ENCODE data around the gene QKI.
"Not testable (repeated sequence)": the region's sequence is repeated elsewhere in the genome, so short reads cannot be mapped to it uniquely, and the experiment has no call there.

The QKI gene

GRCh38 chr6:163588220-163588919, 173.9 kb downstream of the QKI start:
- no peak overlapping the region for H3K9ac ChIP-seq (ENCODE audit: low read depth in 1 of 2, low read length in 2 of 2)
- no peaks in the 10 kb centered on the region for H3K36me3 ChIP-seq (ENCODE audit: control insufficient read depth in 2 of 2, insufficient read depth in 2 of 2, low read length in 2 of 2)
- H3K27me3 ChIP-seq (ENCODE audit: control insufficient read depth in 2 of 2, insufficient read depth in 2 of 2, low read length in 2 of 2) = no peaks in the 10 kb centered on the region
- no peak overlapping the region for H3K4me3 ChIP-seq (ENCODE audit: low read length in 2 of 2)
- no peaks in the 10 kb centered on the region for H3K9me3 ChIP-seq (ENCODE audit: control insufficient read depth in 2 of 2, low read length in 2 of 2)
- H3K27ac ChIP-seq (ENCODE audit: low read depth in 2 of 2, low read length in 2 of 2) = no peak overlapping the region
- H3K4me1 ChIP-seq (ENCODE audit: control insufficient read depth in 2 of 2, insufficient read depth in 2 of 2, low read length in 2 of 2) = no peaks in the 10 kb centered on the region

DNA sequence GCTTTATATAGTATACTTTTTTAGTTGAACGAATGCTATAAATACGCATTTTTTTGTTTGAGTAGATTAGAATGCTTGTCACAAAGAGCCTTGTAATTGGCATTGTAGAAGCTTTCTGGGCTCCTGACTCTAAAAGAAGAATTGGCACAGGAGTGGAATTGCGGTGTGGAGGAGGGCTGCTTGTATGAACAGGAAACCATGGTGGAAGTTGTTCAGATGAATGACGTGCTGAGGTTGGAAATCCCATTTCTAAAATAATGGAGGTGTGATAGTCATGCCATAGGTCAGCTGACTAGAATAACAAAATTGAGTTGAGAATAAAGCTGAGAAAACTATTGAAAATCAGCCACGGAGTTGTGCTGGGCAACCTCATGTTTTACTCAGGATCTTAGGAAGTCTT, 174.9 kb downstream of the QKI start:
- no peak overlapping the region for H3K4me3 ChIP-seq (ENCODE audit: low read length in 2 of 2)
- H3K27me3 ChIP-seq (ENCODE audit: control insufficient read depth in 2 of 2, insufficient read depth in 2 of 2, low read length in 2 of 2) = no peaks in the 10 kb centered on the region

GRCh38 chr6:163590132-163590531, 175.6 kb downstream of the QKI start:
- H3K4me1 ChIP-seq (ENCODE audit: control insufficient read depth in 2 of 2, insufficient read depth in 2 of 2, low read length in 2 of 2); H3K27ac ChIP-seq (ENCODE audit: low read depth in 2 of 2, low read length in 2 of 2); H3K9me3 ChIP-seq (ENCODE audit: control insufficient read depth in 2 of 2, low read length in 2 of 2); H3K9ac ChIP-seq (ENCODE audit: low read depth in 1 of 2, low read length in 2 of 2); H3K4me3 ChIP-seq (ENCODE audit: low read length in 2 of 2); H3K27me3 ChIP-seq (ENCODE audit: control insufficient read depth in 2 of 2, insufficient read depth in 2 of 2, low read length in 2 of 2); H3K36me3 ChIP-seq (ENCODE audit: control insufficient read depth in 2 of 2, insufficient read depth in 2 of 2, low read length in 2 of 2): not testable (repeated sequence)

More for the DNA sequence above, 174.9 kb downstream of the QKI start:
- Histone ChIP-seq H3K4me1 (ENCODE audit: control insufficient read depth in 2 of 2, insufficient read depth in 2 of 2, low read length in 2 of 2) (no peaks in the 10 kb centered on the region), H3K9me3 (ENCODE audit: control insufficient read depth in 2 of 2, low read length in 2 of 2) (no peaks in the 10 kb centered on the region), H3K36me3 (ENCODE audit: control insufficient read depth in 2 of 2, insufficient read depth in 2 of 2, low read length in 2 of 2) (no peaks in the 10 kb centered on the region), H3K27ac (ENCODE audit: low read depth in 2 of 2, low read length in 2 of 2) (no peak overlapping the region), H3K9ac (ENCODE audit: low read depth in 1 of 2, low read length in 2 of 2) (no peak overlapping the region)

DNA sequence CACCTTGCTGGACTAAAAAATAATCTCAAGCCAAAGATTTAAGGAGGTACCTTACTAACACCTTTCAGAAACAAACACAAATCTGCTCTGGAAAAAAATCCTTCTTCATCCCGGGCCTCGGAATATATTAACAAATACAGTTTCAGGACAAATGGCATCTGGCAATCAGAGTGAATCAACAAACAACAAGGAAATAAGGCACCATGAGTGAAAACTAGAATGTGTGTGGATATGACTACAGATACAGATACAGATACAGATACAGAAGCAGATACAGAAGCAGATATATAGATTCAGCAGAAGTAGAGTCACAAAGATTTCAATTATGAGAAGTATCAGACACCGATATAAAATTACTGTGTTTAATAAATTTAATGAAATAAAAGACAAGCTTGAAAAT, 178.4 kb downstream of the QKI start:
- Histone ChIP-seq H3K27me3 (ENCODE audit: control insufficient read depth in 2 of 2, insufficient read depth in 2 of 2, low read length in 2 of 2) (no peaks in the 10 kb centered on the region), H3K27ac (ENCODE audit: low read depth in 2 of 2, low read length in 2 of 2) (no peak overlapping the region), H3K9ac (ENCODE audit: low read depth in 1 of 2, low read length in 2 of 2) (no peak overlapping the region), H3K4me1 (ENCODE audit: control insufficient read depth in 2 of 2, insufficient read depth in 2 of 2, low read length in 2 of 2) (no peaks in the 10 kb centered on the region), H3K9me3 (ENCODE audit: control insufficient read depth in 2 of 2, low read length in 2 of 2) (no peaks in the 10 kb centered on the region), H3K4me3 (ENCODE audit: low read length in 2 of 2) (no peak overlapping the region), H3K36me3 (ENCODE audit: control insufficient read depth in 2 of 2, insufficient read depth in 2 of 2, low read length in 2 of 2) (no peaks in the 10 kb centered on the region)

GRCh38 chr6:163596174-163596573, 181.7 kb downstream of the QKI start:
- H3K9ac ChIP-seq (ENCODE audit: low read depth in 1 of 2, low read length in 2 of 2) = no peak overlapping the region

GRCh38 chr6:163599136-163599535, 184.6 kb downstream of the QKI start:
- H3K9me3 ChIP-seq (ENCODE audit: control insufficient read depth in 2 of 2, low read length in 2 of 2) = no peaks in the 10 kb centered on the region
- no peak overlapping the region for H3K9ac ChIP-seq (ENCODE audit: low read depth in 1 of 2, low read length in 2 of 2)
- H3K36me3 ChIP-seq (ENCODE audit: control insufficient read depth in 2 of 2, insufficient read depth in 2 of 2, low read length in 2 of 2) = no peaks in the 10 kb centered on the region
- no peaks in the 10 kb centered on the region for H3K4me1 ChIP-seq (ENCODE audit: control insufficient read depth in 2 of 2, insufficient read depth in 2 of 2, low read length in 2 of 2)
- H3K27me3 ChIP-seq (ENCODE audit: control insufficient read depth in 2 of 2, insufficient read depth in 2 of 2, low read length in 2 of 2) = no peaks in the 10 kb centered on the region
- no peak overlapping the region for H3K27ac ChIP-seq (ENCODE audit: low read depth in 2 of 2, low read length in 2 of 2)
- no peak overlapping the region for H3K4me3 ChIP-seq (ENCODE audit: low read length in 2 of 2)

More at GRCh38 chr6:163596174-163596573, 181.7 kb downstream of the QKI start:
- H3K4me3 ChIP-seq (ENCODE audit: low read length in 2 of 2) = no peak overlapping the region
- H3K27me3 ChIP-seq (ENCODE audit: control insufficient read depth in 2 of 2, insufficient read depth in 2 of 2, low read length in 2 of 2) = no peaks in the 10 kb centered on the region
- H3K36me3 ChIP-seq (ENCODE audit: control insufficient read depth in 2 of 2, insufficient read depth in 2 of 2, low read length in 2 of 2) = no peaks in the 10 kb centered on the region
- H3K9me3 ChIP-seq (ENCODE audit: control insufficient read depth in 2 of 2, low read length in 2 of 2) = no peaks in the 10 kb centered on the region
- no peak overlapping the region for H3K27ac ChIP-seq (ENCODE audit: low read depth in 2 of 2, low read length in 2 of 2)
- no peaks in the 10 kb centered on the region for H3K4me1 ChIP-seq (ENCODE audit: control insufficient read depth in 2 of 2, insufficient read depth in 2 of 2, low read length in 2 of 2)

- Histone ChIP-seq H3K36me3 (ENCODE audit: control insufficient read depth in 2 of 2, insufficient read depth in 2 of 2, low read length in 2 of 2) (no peaks in the 10 kb centered on the region), H3K9ac (ENCODE audit: low read depth in 1 of 2, low read length in 2 of 2) (no peak overlapping the region), H3K9me3 (ENCODE audit: control insufficient read depth in 2 of 2, low read length in 2 of 2) (no peaks in the 10 kb centered on the region), H3K27ac (ENCODE audit: low read depth in 2 of 2, low read length in 2 of 2) (no peak overlapping the region), H3K4me3 (ENCODE audit: low read length in 2 of 2) (no peak overlapping the region), H3K4me1 (ENCODE audit: control insufficient read depth in 2 of 2, insufficient read depth in 2 of 2, low read length in 2 of 2) (no peaks in the 10 kb centered on the region), H3K27me3 (ENCODE audit: control insufficient read depth in 2 of 2, insufficient read depth in 2 of 2, low read length in 2 of 2) (no peaks in the 10 kb centered on the region)
Measured at GRCh38 chr6:163599684-163600083, 185.2 kb downstream of the QKI start.

- Histone ChIP-seq H3K9me3 (ENCODE audit: control insufficient read depth in 2 of 2, low read length in 2 of 2) (no peaks in the 10 kb centered on the region), H3K36me3 (ENCODE audit: control insufficient read depth in 2 of 2, insufficient read depth in 2 of 2, low read length in 2 of 2) (no peaks in the 10 kb centered on the region), H3K4me3 (ENCODE audit: low read length in 2 of 2) (no peak overlapping the region), H3K27me3 (ENCODE audit: control insufficient read depth in 2 of 2, insufficient read depth in 2 of 2, low read length in 2 of 2) (no peaks in the 10 kb centered on the region), H3K9ac (ENCODE audit: low read depth in 1 of 2, low read length in 2 of 2) (no peak overlapping the region), H3K27ac (ENCODE audit: low read depth in 2 of 2, low read length in 2 of 2) (no peak overlapping the region), H3K4me1 (ENCODE audit: control insufficient read depth in 2 of 2, insufficient read depth in 2 of 2, low read length in 2 of 2) (no peaks in the 10 kb centered on the region)
Measured at GRCh38 chr6:163600331-163600730, 185.8 kb downstream of the QKI start.

GRCh38 chr6:163600781-163601180, 186.3 kb downstream of the QKI start:
- H3K9me3 ChIP-seq (ENCODE audit: control insufficient read depth in 2 of 2, low read length in 2 of 2) = no peaks in the 10 kb centered on the region

GRCh38 chr6:163602851-163603250, 188.3 kb downstream of the QKI start:
- Histone ChIP-seq H3K4me3 (ENCODE audit: low read length in 2 of 2) (no peak overlapping the region), H3K9me3 (ENCODE audit: control insufficient read depth in 2 of 2, low read length in 2 of 2) (no peaks in the 10 kb centered on the region)

More at GRCh38 chr6:163600781-163601180, 186.3 kb downstream of the QKI start:
- H3K4me3 ChIP-seq (ENCODE audit: low read length in 2 of 2) = no peak overlapping the region
- H3K4me1 ChIP-seq (ENCODE audit: control insufficient read depth in 2 of 2, insufficient read depth in 2 of 2, low read length in 2 of 2) = no peaks in the 10 kb centered on the region
- no peak overlapping the region for H3K27ac ChIP-seq (ENCODE audit: low read depth in 2 of 2, low read length in 2 of 2)
- no peaks in the 10 kb centered on the region for H3K27me3 ChIP-seq (ENCODE audit: control insufficient read depth in 2 of 2, insufficient read depth in 2 of 2, low read length in 2 of 2)
- H3K9ac ChIP-seq (ENCODE audit: low read depth in 1 of 2, low read length in 2 of 2) = no peak overlapping the region
- no peaks in the 10 kb centered on the region for H3K36me3 ChIP-seq (ENCODE audit: control insufficient read depth in 2 of 2, insufficient read depth in 2 of 2, low read length in 2 of 2)

More at GRCh38 chr6:163602851-163603250, 188.3 kb downstream of the QKI start:
- Histone ChIP-seq H3K27ac (ENCODE audit: low read depth in 2 of 2, low read length in 2 of 2) (no peak overlapping the region), H3K36me3 (ENCODE audit: control insufficient read depth in 2 of 2, insufficient read depth in 2 of 2, low read length in 2 of 2) (no peaks in the 10 kb centered on the region), H3K4me1 (ENCODE audit: control insufficient read depth in 2 of 2, insufficient read depth in 2 of 2, low read length in 2 of 2) (no peaks in the 10 kb centered on the region), H3K9ac (ENCODE audit: low read depth in 1 of 2, low read length in 2 of 2) (no peak overlapping the region), H3K27me3 (ENCODE audit: control insufficient read depth in 2 of 2, insufficient read depth in 2 of 2, low read length in 2 of 2) (no peaks in the 10 kb centered on the region)
